Measurements from ENCODE around the gene GPRC5D. TPM values are rescaled to one million over a fixed set of nuclear protein-coding genes. Genes with fewer than 3 reads are reported as not detected.

GPRC5D gene
- total RNA-seq, 6 donors from 2014 or later: 0.66 to 2.1 TPM; not detected in 4

- H3K36me3 ChIP-seq: no peaks in the 10 kb centered on the region
- WGBS, 2 donors: 84 to 90% methylated on average over 8 of the region's 8 CpGs
- no peaks in the 10 kb centered on the region for H3K4me1 ChIP-seq
- H3K4me3 ChIP-seq: no peak overlapping the region
- ATAC-seq (ENCODE audit: low FRiP score in 2 of 2) (peak in 1 of 2 donors; percentile 73), DNase-seq (no peak)
- no peak overlapping the region for H3K27ac ChIP-seq
- TF ChIP-seq EP300 (IDR thresholded peaks at IDR 0.05): no peak
- no peak for TF ChIP-seq POLR2A (IDR thresholded peaks at IDR 0.05)
- no peak for TF ChIP-seq CTCF (IDR thresholded peaks at IDR 0.05)
- no peak for TF ChIP-seq POLR2AphosphoS5 (IDR thresholded peaks at IDR 0.05)
- no peaks in the 10 kb centered on the region for H3K27me3 ChIP-seq
- H3K9me3 ChIP-seq: no peaks in the 10 kb centered on the region
These were observed 8.2 kb downstream of the GPRC5D start for GRCh38 chr12:12943586-12944260.

- WGBS, 2 donors: 91 to 92% methylated on average over 10 of the region's 10 CpGs
- DNase-seq (no peak), ATAC-seq (ENCODE audit: low FRiP score in 2 of 2) (no peak)
- no peaks in the 10 kb centered on the region for H3K36me3 ChIP-seq
- H3K4me1 ChIP-seq: no peaks in the 10 kb centered on the region
- no peak overlapping the region for H3K27ac ChIP-seq
- H3K4me3 ChIP-seq: no peak overlapping the region
- H3K9me3 ChIP-seq: no peaks in the 10 kb centered on the region
- TF ChIP-seq CTCF (IDR thresholded peaks at IDR 0.05) (no peak), POLR2A (IDR thresholded peaks at IDR 0.05) (no peak), EP300 (IDR thresholded peaks at IDR 0.05) (no peak), POLR2AphosphoS5 (IDR thresholded peaks at IDR 0.05) (no peak)
- H3K27me3 ChIP-seq: no peaks in the 10 kb centered on the region
These were observed 10.3 kb downstream of the GPRC5D start for GRCh38 chr12:12941450-12942350.

GRCh38 chr12:12939888-12940287 lies 12.1 kb downstream of the GPRC5D start:
- Histone ChIP-seq H3K27ac (no peak overlapping the region), H3K27me3 (no peaks in the 10 kb centered on the region), H3K4me3 (no peak overlapping the region), H3K4me1 (no peaks in the 10 kb centered on the region), H3K9me3 (no peaks in the 10 kb centered on the region), H3K36me3 (no peaks in the 10 kb centered on the region)
- ATAC-seq (ENCODE audit: low FRiP score in 2 of 2) (no peak), DNase-seq (no peak)
- 73 to 89% methylated on average over 1 of the region's 1 CpG for WGBS, 2 donors
- TF ChIP-seq CTCF (IDR thresholded peaks at IDR 0.05) (no peak), POLR2A (IDR thresholded peaks at IDR 0.05) (no peak), POLR2AphosphoS5 (IDR thresholded peaks at IDR 0.05) (no peak), EP300 (IDR thresholded peaks at IDR 0.05) (no peak)

GRCh38 chr12:12938541-12938940 lies 13.4 kb downstream of the GPRC5D start:
- H3K9me3 ChIP-seq: no peaks in the 10 kb centered on the region
- no peaks in the 10 kb centered on the region for H3K27me3 ChIP-seq
- no peaks in the 10 kb centered on the region for H3K36me3 ChIP-seq
- no peak overlapping the region for H3K27ac ChIP-seq
- no peaks in the 10 kb centered on the region for H3K4me1 ChIP-seq
- H3K4me3 ChIP-seq: no peak overlapping the region
- 80 to 86% methylated on average over 5 of the region's 5 CpGs for WGBS, 2 donors
- ATAC-seq (ENCODE audit: low FRiP score in 2 of 2): no peak
- no peak for DNase-seq
- TF ChIP-seq EP300 (IDR thresholded peaks at IDR 0.05) (no peak), POLR2A (IDR thresholded peaks at IDR 0.05) (no peak), CTCF (IDR thresholded peaks at IDR 0.05) (no peak), POLR2AphosphoS5 (IDR thresholded peaks at IDR 0.05) (no peak)
